GM12864 (cell line): Measurements from ENCODE around the gene KCNJ11.

Experiments
- DNase-seq: peaks from one replicate; pipeline ENCODE4 v3.0.0-alpha.2; 2011; ENCODE audit warnings: low read depth
- H3K4me3 ChIP-seq: 2 replicates; pipeline ENCODE4 v1.5.1; 2011; ENCODE audit warnings: mild to moderate bottlenecking, low read depth, low read length, control low read depth
- TF ChIP-seq, protein P1 (sequence below): IDR thresholded peaks from 2 replicates; pipeline ENCODE4 v1.5.1; 2011; ENCODE audit warnings: low read depth, mild to moderate bottlenecking, moderate library complexity, low read length, control low read depth, inconsistent platforms; ENCODE audit errors: missing control alignments

Gene KCNJ11

DNA sequence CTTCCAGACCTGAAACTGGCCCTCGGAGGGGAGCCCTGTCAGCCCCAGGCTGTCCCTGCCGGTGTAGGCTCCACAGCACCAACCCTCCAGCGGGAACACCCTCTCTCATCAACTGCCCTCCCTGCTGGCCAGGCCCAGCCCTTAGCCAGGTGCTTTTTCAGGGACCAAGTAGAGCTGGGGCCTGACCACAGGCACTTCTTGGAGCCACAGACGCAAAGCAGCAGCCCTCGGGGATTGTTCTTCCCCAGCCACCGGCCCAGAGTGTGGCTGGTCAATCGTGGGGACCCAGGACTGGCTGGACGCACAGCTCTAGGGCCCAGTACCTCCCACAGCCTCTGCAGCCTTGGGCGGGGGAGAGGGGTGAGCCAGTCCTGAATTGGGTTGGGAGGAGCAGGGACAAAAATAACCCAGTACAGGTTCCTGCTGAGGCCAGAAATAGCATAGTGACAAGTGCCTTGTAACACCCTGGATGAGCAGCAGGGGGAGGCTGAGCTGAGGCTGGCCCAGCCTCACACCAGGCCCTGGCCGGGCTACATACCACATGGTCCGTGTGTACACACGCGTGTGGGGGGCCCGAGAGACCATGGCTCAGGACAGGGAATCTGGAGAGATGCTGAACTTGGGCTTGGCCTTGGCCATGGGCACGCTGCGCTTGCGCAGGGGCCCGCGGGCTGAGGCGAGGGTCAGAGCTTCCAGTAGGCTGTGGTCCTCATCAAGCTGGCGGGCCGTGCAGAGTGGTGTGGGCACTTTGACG lies 2.0 kb downstream of the KCNJ11 start:
- TF ChIP-seq, protein P1, sequence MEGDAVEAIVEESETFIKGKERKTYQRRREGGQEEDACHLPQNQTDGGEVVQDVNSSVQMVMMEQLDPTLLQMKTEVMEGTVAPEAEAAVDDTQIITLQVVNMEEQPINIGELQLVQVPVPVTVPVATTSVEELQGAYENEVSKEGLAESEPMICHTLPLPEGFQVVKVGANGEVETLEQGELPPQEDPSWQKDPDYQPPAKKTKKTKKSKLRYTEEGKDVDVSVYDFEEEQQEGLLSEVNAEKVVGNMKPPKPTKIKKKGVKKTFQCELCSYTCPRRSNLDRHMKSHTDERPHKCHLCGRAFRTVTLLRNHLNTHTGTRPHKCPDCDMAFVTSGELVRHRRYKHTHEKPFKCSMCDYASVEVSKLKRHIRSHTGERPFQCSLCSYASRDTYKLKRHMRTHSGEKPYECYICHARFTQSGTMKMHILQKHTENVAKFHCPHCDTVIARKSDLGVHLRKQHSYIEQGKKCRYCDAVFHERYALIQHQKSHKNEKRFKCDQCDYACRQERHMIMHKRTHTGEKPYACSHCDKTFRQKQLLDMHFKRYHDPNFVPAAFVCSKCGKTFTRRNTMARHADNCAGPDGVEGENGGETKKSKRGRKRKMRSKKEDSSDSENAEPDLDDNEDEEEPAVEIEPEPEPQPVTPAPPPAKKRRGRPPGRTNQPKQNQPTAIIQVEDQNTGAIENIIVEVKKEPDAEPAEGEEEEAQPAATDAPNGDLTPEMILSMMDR, result peak; percentile 83
- no peak overlapping the region for H3K4me3 ChIP-seq
- DNase-seq, result no peak

DNA sequence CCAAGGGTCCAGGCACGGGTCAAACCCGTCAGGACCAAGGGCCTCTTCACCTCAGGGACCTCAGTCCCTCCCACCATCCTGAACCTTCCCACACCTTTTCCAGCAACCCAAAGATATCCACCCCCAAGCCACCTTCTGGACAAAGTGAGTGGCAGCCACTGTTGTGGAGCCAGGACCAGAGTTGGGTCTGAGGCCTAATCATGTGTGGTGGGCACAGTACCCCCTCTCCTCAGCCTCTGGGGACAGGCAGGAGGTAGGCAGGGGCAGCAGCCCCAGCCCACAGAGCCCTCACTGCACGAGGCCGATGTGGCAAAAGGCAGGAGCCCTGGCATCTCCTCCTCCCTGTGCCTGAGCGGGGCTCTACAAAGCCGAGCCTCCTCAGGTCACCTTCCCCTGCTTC lies 2.5 kb downstream of the KCNJ11 start:
- TF ChIP-seq, protein P1, result no peak
- DNase-seq, result no peak
- no peak overlapping the region for H3K4me3 ChIP-seq

GRCh38 chr11:17385492-17385891 lies 3.0 kb downstream of the KCNJ11 start:
- TF ChIP-seq, protein P1, result no peak
- H3K4me3 ChIP-seq, result no peak overlapping the region
- no peak for DNase-seq

DNA sequence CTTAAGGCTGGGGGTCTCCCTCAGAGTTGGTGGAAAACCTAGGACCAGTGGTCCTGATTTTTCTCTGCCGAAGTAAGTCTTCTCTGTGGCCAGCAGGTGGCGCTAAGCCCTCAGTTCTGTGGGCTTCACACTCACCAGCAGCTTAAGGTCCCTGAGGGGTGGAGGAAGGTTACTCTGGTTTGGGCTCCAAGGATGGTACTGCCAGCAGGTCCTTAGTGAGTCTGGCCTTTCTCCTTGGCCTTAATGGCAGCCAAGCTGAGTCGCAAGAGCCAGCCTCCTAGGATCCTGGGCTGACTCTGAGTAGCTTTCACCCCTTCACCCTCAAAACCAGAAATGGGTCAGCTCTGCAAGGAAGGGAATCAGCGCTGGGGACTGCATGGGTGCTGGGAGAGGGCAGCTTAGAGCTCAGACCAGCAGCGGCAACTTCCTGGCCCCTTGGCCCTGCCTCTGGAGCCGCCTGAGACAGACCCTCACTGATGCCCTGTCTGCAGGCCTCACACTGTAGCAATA lies 4.4 kb downstream of the KCNJ11 start:
- peak; percentile 60 for DNase-seq
- no peak overlapping the region for H3K4me3 ChIP-seq
- TF ChIP-seq, protein P1, result peak; percentile 91

DNA sequence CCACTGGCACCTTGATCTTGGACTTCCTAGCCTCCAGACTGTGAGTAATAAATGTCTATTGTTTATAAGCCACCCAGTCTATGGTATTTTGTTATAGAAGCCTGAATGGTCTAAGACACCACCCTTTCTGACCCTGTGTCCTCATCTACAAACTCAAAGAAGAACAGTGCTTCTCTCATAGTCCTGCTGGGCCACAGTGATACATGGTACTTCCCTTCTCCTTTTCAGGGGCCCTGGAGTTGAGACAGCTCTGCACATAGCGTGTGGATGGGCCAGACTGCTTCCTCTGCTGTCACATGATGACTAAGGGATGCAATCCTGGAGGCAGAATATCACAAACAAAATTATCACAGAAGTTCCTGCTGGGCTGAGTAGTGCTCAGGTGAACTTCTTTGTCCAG lies 5.0 kb downstream of the KCNJ11 start:
- TF ChIP-seq, protein P1, result no peak
- no peak overlapping the region for H3K4me3 ChIP-seq
- DNase-seq, result no peak

GRCh38 chr11:17382046-17382728 lies 6.3 kb downstream of the KCNJ11 start:
- TF ChIP-seq, protein P1, result no peak
- DNase-seq, result no peak

More at GRCh38 chr11:17382046-17382728, 6.3 kb downstream of the KCNJ11 start:
- no peak overlapping the region for H3K4me3 ChIP-seq
